ENCODE measurements around the gene NLRP14.

- TF ChIP-seq CTCF (IDR thresholded peaks at IDR 0.05) (no peak), POLR2A (IDR thresholded peaks at IDR 0.05) (peak in 2 of 3 donors; percentile 40 to 59)
Measured at GRCh38 chr11:7020183-7020917, at the start of gene NLRP14, which contains the start of gene ZNF214.

Data from body of pancreas (tissue), 4 donors.